K562 (cell line): Measurements from ENCODE around the gene SLC40A1. TPM values are rescaled to one million over a fixed set of nuclear protein-coding genes. Genes with fewer than 3 reads are reported as not detected.

Experiments used
- CBX1 ChIP-seq: sonication (generic); IDR thresholded peaks from 2 replicates; pipeline ENCODE4 v1.6.1; 2016; ENCODE audit warnings: antibody characterized with exemption, low read depth, mild to moderate bottlenecking
- CBX2 ChIP-seq: fragments of 200-600 bp; sonication (generic); IDR thresholded peaks from one replicate; pipeline ENCODE4 v1.6.1; 2012; ENCODE audit warnings: mild to moderate bottlenecking, low read length, inconsistent platforms; ENCODE audit not compliant: insufficient read depth, poor library complexity, severe bottlenecking
- CCNT2 ChIP-seq: IDR thresholded peaks from 2 replicates; pipeline ENCODE4 v1.6.1; 2011; ENCODE audit warnings: borderline replicate concordance, low read depth, mild to moderate bottlenecking, moderate library complexity, mixed read lengths, low read length; ENCODE audit not compliant: insufficient read length; ENCODE audit errors: extremely low read depth
- E2F3 ChIP-seq: fragments of 250-450 bp; sonication (Bioruptor Pico); IDR thresholded peaks from 2 replicates; pipeline ENCODE4 v1.4.0; 2020; ENCODE audit warnings: mild to moderate bottlenecking
- LCOR ChIP-seq: sonication (generic); formaldehyde crosslinking; IDR thresholded peaks from 2 replicates; pipeline ENCODE4 v1.8.0; 2022; ENCODE audit warnings: mild to moderate bottlenecking, missing genetic modification reagents
- MTA2 ChIP-seq: fragments of 450-650 bp; IDR thresholded peaks from 2 replicates; pipeline ENCODE4 v1.6.1; 2016; ENCODE audit warnings: low read depth
- NCOA4 ChIP-seq: fragments of 450-650 bp; IDR thresholded peaks from 2 replicates; pipeline ENCODE4 v1.6.1; 2018; ENCODE audit warnings: mild to moderate bottlenecking; ENCODE audit not compliant: partially characterized antibody
- NCOR1 ChIP-seq: fragments of 450-650 bp; IDR thresholded peaks from 2 replicates; pipeline ENCODE4 v1.6.1; 2016; ENCODE audit warnings: mild to moderate bottlenecking, moderate library complexity
- PBX2 ChIP-seq, 2 experiments: IDR thresholded peaks in 1 of 2; conservative IDR thresholded peaks in 1 of 2; 2 replicates each; pipeline ENCODE4 v1.6.1; 2016; ENCODE audit warnings: low read depth in 2 of 2, mild to moderate bottlenecking in 1 of 2, missing compliant biosample characterization in 1 of 2, missing genetic modification characterization in 1 of 2, moderate library complexity in 1 of 2
- PCBP1 ChIP-seq: fragments of 200-400 bp; formaldehyde crosslinking; IDR thresholded peaks from 2 replicates; pipeline ENCODE4 v1.6.1; 2018; ENCODE audit warnings: mild to moderate bottlenecking, low read depth, low read length; ENCODE audit not compliant: poor library complexity, severe bottlenecking
- REST ChIP-seq, 2 experiments: fragments of 450-650 bp; formaldehyde crosslinking in 1 of 2; IDR thresholded peaks; 2 replicates each; pipeline versions ENCODE4 v1.4.0 to v1.6.1; 2014 to 2020; ENCODE audit warnings: mild to moderate bottlenecking in 2 of 2, borderline replicate concordance in 1 of 2, low read depth in 1 of 2
- ZEB2 ChIP-seq: fragments of 450-650 bp; IDR thresholded peaks from 2 replicates; pipeline ENCODE4 v1.6.1; 2016
- polyA plus RNA-seq, 8 experiments: library from polyadenylated mRNA; depleted of rRNA in 4 of 8; stranded (reverse) in 5 of 8; unstranded in 3 of 8; fragments of >200 nt; fragmentation: Nextera tagmentation in 2 of 8; fragmentation: Illumina TruSeq in 1 of 8; extraction: Ambion mirVana in 2 of 8; extraction: Trizol in 1 of 8; gene quantifications; 2 replicates each; pipeline versions ENCODE4 v1.2.1 to v1.2.3, GENCODE V29; 2011 to 2014; ENCODE audit warnings: inconsistent platforms in 1 of 8, missing spikeins in 1 of 8
- total RNA-seq, 7 experiments: library from RNA; depleted of rRNA in 6 of 7; stranded (reverse); fragments of >200 nt in 6 of 7; fragmentation: Illumina TruSeq in 2 of 7; extraction: Trizol in 2 of 7; gene quantifications; 2 replicates each; pipeline versions ENCODE4 v1.2.1 to v1.2.3, GENCODE V29; 2011 to 2021; ENCODE audit warnings: low replicate concordance in 1 of 7
- TF ChIP-seq, protein P1 (sequence below): fragments of 250-450 bp; sonication (Bioruptor Pico); IDR thresholded peaks from 2 replicates; pipeline ENCODE4 v1.5.0; 2020; ENCODE audit warnings: mild to moderate bottlenecking, borderline replicate concordance

The SLC40A1 gene
- total and polyA plus RNA-seq, 9 of the 15 experiments (the other 6 are each of a cell fraction or from before 2014, with no cell fraction given) = 42.2 to 95.9 (median 54.9) TPM

- TF ChIP-seq REST (IDR thresholded peaks at IDR 0.05; ENCODE audit: borderline replicate concordance) = peak; percentile 29; the same call in 1 of the 2 replicates
- TF ChIP-seq REST (CRISPR knock-in tag; IDR thresholded peaks at IDR 0.05; ENCODE audit: low read depth) = no peak
- no peak for TF ChIP-seq CBX1
- TF ChIP-seq CBX2 = no peak
- TF ChIP-seq MTA2 = peak; percentile 70
- peak; percentile 80 for TF ChIP-seq CCNT2
- TF ChIP-seq PCBP1 = no peak
- TF ChIP-seq ZEB2 = peak; percentile 27; the same call in 1 of the 2 replicates
- TF ChIP-seq NCOA4 = no peak
- TF ChIP-seq E2F3 = no peak
- TF ChIP-seq, protein P1, sequence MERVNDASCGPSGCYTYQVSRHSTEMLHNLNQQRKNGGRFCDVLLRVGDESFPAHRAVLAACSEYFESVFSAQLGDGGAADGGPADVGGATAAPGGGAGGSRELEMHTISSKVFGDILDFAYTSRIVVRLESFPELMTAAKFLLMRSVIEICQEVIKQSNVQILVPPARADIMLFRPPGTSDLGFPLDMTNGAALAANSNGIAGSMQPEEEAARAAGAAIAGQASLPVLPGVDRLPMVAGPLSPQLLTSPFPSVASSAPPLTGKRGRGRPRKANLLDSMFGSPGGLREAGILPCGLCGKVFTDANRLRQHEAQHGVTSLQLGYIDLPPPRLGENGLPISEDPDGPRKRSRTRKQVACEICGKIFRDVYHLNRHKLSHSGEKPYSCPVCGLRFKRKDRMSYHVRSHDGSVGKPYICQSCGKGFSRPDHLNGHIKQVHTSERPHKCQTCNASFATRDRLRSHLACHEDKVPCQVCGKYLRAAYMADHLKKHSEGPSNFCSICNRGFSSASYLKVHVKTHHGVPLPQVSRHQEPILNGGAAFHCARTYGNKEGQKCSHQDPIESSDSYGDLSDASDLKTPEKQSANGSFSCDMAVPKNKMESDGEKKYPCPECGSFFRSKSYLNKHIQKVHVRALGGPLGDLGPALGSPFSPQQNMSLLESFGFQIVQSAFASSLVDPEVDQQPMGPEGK (CRISPR knock-in tag) = no peak
- TF ChIP-seq PBX2 (CRISPR knock-in tag; IDR thresholded peaks at IDR 0.05; ENCODE audit: low read depth) = no peak
- no peak for TF ChIP-seq PBX2 (tag; conservative IDR thresholded peaks at IDR 0.05; ENCODE audit: low read depth)
- TF ChIP-seq NCOR1 = peak; percentile 85
- TF ChIP-seq LCOR = 0 out of 2 replicates have a peak, but pooled peaks have one; percentile 53
These were observed 961 bp upstream of the SLC40A1 start (continued) for GRCh38 chr2:189581354-189582139.
